HG03108 (cell line): ENCODE results near the gene HIRIP3.
A peak's percentile ranks its signal among the peaks of the same experiment; 100 is the strongest.

Experiments
- ATAC-seq: cut with Tn5 transposase; IDR thresholded peaks from one replicate; pipeline ENCODE4 v1.9.1; 2021; ENCODE audit warnings: moderate library complexity; ENCODE audit not compliant: unreplicated experiment

HIRIP3 gene

GRCh38 chr16:29999605-30000004 lies 4.2 kb upstream of the HIRIP3 start:
- no peak for ATAC-seq

GRCh38 chr16:29996766-29997250 lies 1.4 kb upstream of the HIRIP3 start:
- ATAC-seq: no peak

- ATAC-seq: peak; percentile 90
Observed at GRCh38 chr16:29995911-29996765, 721 bp upstream of the HIRIP3 start, which contains the start of gene INO80E. Gene INO80E, plus strand, starts transcription at chr16:29996241. Its CDS starts 70 bp downstream, at chr16:29996311.

- ATAC-seq: peak; percentile 22
Observed at GRCh38 chr16:29994600-29995323, 655 bp downstream of the HIRIP3 start.

GRCh38 chr16:29993903-29994599 lies 1.4 kb downstream of the HIRIP3 start:
- no peak for ATAC-seq

- ATAC-seq: no peak
Observed at GRCh38 chr16:29993191-29993902, 2.1 kb downstream of the HIRIP3 start.

- ATAC-seq: no peak
Observed at GRCh38 chr16:29992344-29992967, 3.0 kb downstream of the HIRIP3 start.

- no peak for ATAC-seq
Observed at GRCh38 chr16:29991571-29991904, 3.9 kb downstream of the HIRIP3 start.

GRCh38 chr16:29990883-29991570 lies 4.4 kb downstream of the HIRIP3 start:
- no peak for ATAC-seq

GRCh38 chr16:29990034-29990433 lies 5.4 kb downstream of the HIRIP3 start:
- ATAC-seq: no peak

- no peak for ATAC-seq
Observed at GRCh38 chr16:29989111-29989858, 6.1 kb downstream of the HIRIP3 start.

GRCh38 chr16:29988346-29989075 lies 6.9 kb downstream of the HIRIP3 start:
- ATAC-seq: no peak

- no peak for ATAC-seq
Observed at GRCh38 chr16:29987371-29988085, 7.9 kb downstream of the HIRIP3 start.

- ATAC-seq: no peak
Observed at GRCh38 chr16:29986931-29987330, 8.5 kb downstream of the HIRIP3 start.

GRCh38 chr16:29986231-29986630 lies 9.2 kb downstream of the HIRIP3 start:
- no peak for ATAC-seq

GRCh38 chr16:29985271-29985811 lies 10.1 kb downstream of the HIRIP3 start:
- no peak for ATAC-seq

- no peak for ATAC-seq
Observed at GRCh38 chr16:29984764-29985147, 10.7 kb downstream of the HIRIP3 start.
